ENCODE results near the gene RHOXF1.
"Not testable (repeated sequence)": the region's sequence is repeated elsewhere in the genome, so short reads cannot be mapped to it uniquely, and the experiment has no call there.

RHOXF1 gene

DNA sequence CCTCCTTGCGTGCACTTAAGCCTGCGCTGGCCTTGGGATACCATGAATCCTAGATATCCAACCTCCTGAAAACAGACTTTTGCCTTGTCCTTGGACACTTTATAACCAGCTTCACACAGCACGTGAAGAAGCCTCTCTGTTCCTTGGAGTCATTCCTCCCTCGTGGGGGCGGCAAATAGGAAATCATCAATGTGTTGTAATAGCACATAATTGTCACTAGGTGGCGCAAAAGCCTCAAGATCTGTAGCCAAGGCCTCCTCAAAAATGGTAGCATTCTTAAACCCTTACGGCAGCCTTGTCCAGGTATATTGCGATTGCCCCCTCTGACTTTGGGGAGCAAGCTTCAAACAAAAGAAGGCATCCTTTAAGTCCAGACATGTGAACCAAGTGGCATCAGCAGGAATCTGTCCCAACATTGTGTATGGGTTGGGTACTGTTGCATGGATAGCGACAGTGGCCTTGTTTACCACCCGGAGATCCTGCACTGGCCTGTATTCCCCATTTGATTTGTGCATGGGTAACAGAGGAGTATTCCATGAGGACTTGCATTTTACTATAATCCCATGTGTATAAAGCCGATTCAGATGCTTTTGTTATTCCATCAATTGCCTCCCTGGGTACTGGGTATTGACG, 30.0 kb downstream of the RHOXF1 start:
- not testable (repeated sequence) for FAIRE-seq

DNA sequence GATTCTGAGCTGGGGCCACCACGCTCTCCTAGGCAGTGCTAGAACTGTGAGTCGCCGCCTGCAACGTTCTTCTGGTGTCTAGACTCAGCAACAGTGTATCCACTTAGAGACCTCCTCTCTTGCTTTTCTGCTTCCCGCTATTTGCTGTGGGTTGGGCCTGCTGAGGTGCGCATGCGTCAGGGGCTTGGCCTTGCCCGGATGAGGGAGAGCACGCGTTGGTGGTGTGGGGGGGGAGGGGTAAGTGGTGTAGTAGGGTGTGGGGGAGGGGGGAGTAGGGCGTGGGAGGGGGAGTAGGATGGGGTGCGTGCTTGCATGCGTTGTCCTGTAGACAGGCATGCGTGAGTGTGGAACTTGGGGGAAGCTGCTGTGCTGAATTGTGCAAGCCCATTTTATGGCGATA, 38.1 kb downstream of the RHOXF1 start, which contains the start of gene RHOXF2B:
Gene RHOXF2B, minus strand, starts transcription at position 101 of the 400 bp plus-strand sequence. CDS start 138 bp downstream, outside the sequence.
- not testable (repeated sequence) for FAIRE-seq

DNA sequence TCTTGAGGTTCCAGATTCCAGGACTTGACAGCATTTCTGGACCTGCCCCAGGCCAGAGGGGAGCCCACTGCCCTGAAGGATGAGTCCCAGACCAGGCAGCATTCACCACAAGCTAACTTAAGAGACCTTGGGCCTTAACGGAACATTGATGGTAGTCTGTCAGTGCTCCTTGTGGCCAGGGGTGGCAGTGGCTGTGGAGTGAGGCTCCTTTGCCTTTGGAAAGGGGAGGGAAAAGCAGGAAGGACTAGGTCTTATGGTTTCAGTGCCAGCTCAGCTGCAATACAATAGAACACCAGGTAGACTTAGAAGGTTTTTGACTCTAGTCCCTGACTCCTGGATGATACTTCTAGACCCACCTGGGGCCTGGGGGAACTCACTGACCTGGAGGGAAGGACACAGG, 49.5 kb downstream of the RHOXF1 start:
- not testable (repeated sequence) for FAIRE-seq
